Hepatocyte (in vitro differentiated cells): ENCODE measurements around the gene TMCC2. TPM values are rescaled to one million over a fixed set of nuclear protein-coding genes. Genes with fewer than 3 reads are reported as not detected.
A peak's percentile ranks its signal among the peaks of the same experiment; 100 is the strongest.

Experiments
- DNase-seq: peaks from one replicate; pipeline ENCODE4 v3.0.0-alpha.2; 2016; ENCODE audit warnings: low spot score
- H2AFZ ChIP-seq: fragments of 200-600 bp; sonication (generic); 2 replicates; pipeline ENCODE4 v1.6.0; 2016; ENCODE audit warnings: antibody characterized with exemption, mild to moderate bottlenecking
- H3K27ac ChIP-seq: fragments of 200-600 bp; sonication (generic); 2 replicates; pipeline ENCODE4 v1.5.1; 2016; ENCODE audit warnings: mild to moderate bottlenecking
- H3K27me3 ChIP-seq: fragments of 200-600 bp; sonication (generic); 2 replicates; pipeline ENCODE4 v1.6.1; 2016
- H3K36me3 ChIP-seq: fragments of 200-600 bp; sonication (generic); replicated peaks from 2 replicates; pipeline ENCODE4 v1.5.1; 2016; ENCODE audit warnings: low read depth; ENCODE audit not compliant: insufficient read depth
- H3K4me1 ChIP-seq: fragments of 200-600 bp; sonication (generic); 2 replicates; pipeline ENCODE4 v1.5.1; 2016; ENCODE audit warnings: mild to moderate bottlenecking, moderate library complexity; ENCODE audit not compliant: insufficient read depth
- H3K4me2 ChIP-seq: fragments of 200-600 bp; sonication (generic); 2 replicates; pipeline ENCODE4 v1.6.0; 2016
- H3K4me3 ChIP-seq: fragments of 200-600 bp; sonication (generic); 2 replicates; pipeline ENCODE4 v1.5.1; 2016; ENCODE audit warnings: mild to moderate bottlenecking
- H3K79me2 ChIP-seq: fragments of 200-600 bp; sonication (generic); 2 replicates; pipeline ENCODE4 v1.6.0; 2017; ENCODE audit warnings: mild to moderate bottlenecking
- H3K9me2 ChIP-seq: fragments of 200-600 bp; sonication (generic); replicated peaks from 2 replicates; pipeline ENCODE4 v1.6.0; 2017; ENCODE audit warnings: mild to moderate bottlenecking; ENCODE audit not compliant: insufficient read depth
- H3K9me3 ChIP-seq: fragments of 200-600 bp; sonication (generic); 2 replicates; pipeline ENCODE4 v1.5.1; 2016; ENCODE audit warnings: low read depth, mild to moderate bottlenecking
- H4K20me1 ChIP-seq: fragments of 200-600 bp; sonication (generic); 2 replicates; pipeline ENCODE4 v1.6.0; 2016; ENCODE audit warnings: mild to moderate bottlenecking; ENCODE audit not compliant: insufficient read depth, poor library complexity, severe bottlenecking
- CTCF ChIP-seq: fragments of 200-600 bp; sonication (generic); IDR thresholded peaks from 2 replicates; pipeline ENCODE4 v1.5.1; 2016; ENCODE audit warnings: antibody characterized with exemption, mild to moderate bottlenecking; ENCODE audit not compliant: poor library complexity
- EZH2 ChIP-seq: fragments of 200-600 bp; sonication (generic); IDR thresholded peaks from 2 replicates; pipeline ENCODE4 v1.6.1; 2016; ENCODE audit warnings: antibody characterized with exemption, mild to moderate bottlenecking, borderline replicate concordance
- EZH2phosphoT487 ChIP-seq: fragments of 200-600 bp; sonication (generic); IDR thresholded peaks from one replicate; pipeline ENCODE4 v1.6.1; 2018; ENCODE audit warnings: antibody characterized with exemption, mild to moderate bottlenecking, low read depth, moderate library complexity; ENCODE audit not compliant: unreplicated experiment, severe bottlenecking
- WGBS: methylation state at CpG from one replicate; pipeline ENCODE4 v1.1.6; 2016; ENCODE audit warnings: low lambda C conversion rate; ENCODE audit errors: missing lambda C conversion rate; 5-methylcytosine and 5-hydroxymethylcytosine counted together
- polyA plus RNA-seq: library from polyadenylated mRNA; unstranded; fragments of >200 nt; fragmentation: Nextera tagmentation; extraction: Ambion mirVana; gene quantifications from 2 replicates; pipeline ENCODE4 v1.2.1, GENCODE V29; 2016
- total RNA-seq: library from RNA; depleted of rRNA; stranded (reverse); fragments of >200 nt; gene quantifications from 2 replicates; pipeline ENCODE4 v1.2.3, GENCODE V29; 2014

Gene TMCC2
- total and polyA plus RNA-seq, 2 experiments from 2014 or later = 2.5 to 2.9 TPM

GRCh38 chr1:205260948-205261732 is 33.4 kb downstream of the TMCC2 start:
- no peak overlapping the region for H3K27ac ChIP-seq
- no peak overlapping the region for H3K4me3 ChIP-seq
- H3K9me3 ChIP-seq = no peaks in the 10 kb centered on the region
- WGBS = 75% methylated on average over 8 of the region's 8 CpGs
- H4K20me1 ChIP-seq = no peaks in the 10 kb centered on the region
- TF ChIP-seq EZH2phosphoT487 (no peak), CTCF (no peak), EZH2 (no peak)
- no peak for DNase-seq
- no peaks in the 10 kb centered on the region for H3K27me3 ChIP-seq
- H3K9me2 ChIP-seq = no peaks in the 10 kb centered on the region
- no peak overlapping the region for H3K4me2 ChIP-seq
- H2AFZ ChIP-seq = no peak overlapping the region
- H3K79me2 ChIP-seq = no peaks in the 10 kb centered on the region
- peaks cover 10% of the 10 kb centered on the region for H3K4me1 ChIP-seq
- no peaks in the 10 kb centered on the region for H3K36me3 ChIP-seq

- Histone ChIP-seq H2AFZ (no peak overlapping the region), H3K27ac (peak overlapping the region; percentile 20)
These were observed 34.4 kb downstream of the TMCC2 start for GRCh38 chr1:205261946-205262691.

GRCh38 chr1:205262731-205263171 is 35.0 kb downstream of the TMCC2 start:
- H3K9me2 ChIP-seq = no peaks in the 10 kb centered on the region
- no peaks in the 10 kb centered on the region for H3K9me3 ChIP-seq
- no peaks in the 10 kb centered on the region for H3K79me2 ChIP-seq
- H3K4me3 ChIP-seq = no peak overlapping the region
- TF ChIP-seq EZH2phosphoT487 (no peak), EZH2 (no peak)
- H3K36me3 ChIP-seq = no peaks in the 10 kb centered on the region
- H2AFZ ChIP-seq = no peak overlapping the region
- no peaks in the 10 kb centered on the region for H3K27me3 ChIP-seq
- H3K4me2 ChIP-seq = no peak overlapping the region
- 72% methylated on average over 8 of the region's 8 CpGs for WGBS
- H3K4me1 ChIP-seq = peaks cover 10% of the 10 kb centered on the region
- DNase-seq = no peak
- H3K27ac ChIP-seq = no peak overlapping the region
- H4K20me1 ChIP-seq = no peaks in the 10 kb centered on the region

More at GRCh38 chr1:205261946-205262691, 34.4 kb downstream of the TMCC2 start:
- peak; percentile 44 for DNase-seq
- H3K4me1 ChIP-seq = peaks cover 10% of the 10 kb centered on the region
- no peaks in the 10 kb centered on the region for H3K9me2 ChIP-seq
- H3K27me3 ChIP-seq = no peaks in the 10 kb centered on the region
- no peaks in the 10 kb centered on the region for H4K20me1 ChIP-seq
- H3K79me2 ChIP-seq = no peaks in the 10 kb centered on the region
- TF ChIP-seq EZH2phosphoT487 (no peak), EZH2 (no peak), CTCF (no peak)
- H3K4me2 ChIP-seq = no peak overlapping the region
- H3K4me3 ChIP-seq = no peak overlapping the region
- H3K36me3 ChIP-seq = no peaks in the 10 kb centered on the region
- H3K9me3 ChIP-seq = no peaks in the 10 kb centered on the region
- 54% methylated on average over 5 of the region's 5 CpGs for WGBS
